H9 (cell line): ENCODE measurements around the gene GPR161. TPM values are rescaled to one million over a fixed set of nuclear protein-coding genes. Genes with fewer than 3 reads are reported as not detected.

Experiments
- DNase-seq: peaks from one replicate; pipeline ENCODE4 v3.0.0-alpha.2; 2017
- H2AFZ ChIP-seq: one replicate; pipeline ENCODE4 v1.6.1; 2013; ENCODE audit warnings: mild to moderate bottlenecking, low read length, control low read depth, moderate library complexity
- H2AK5ac ChIP-seq: 2 replicates; pipeline ENCODE4 v1.6.1; 2013; ENCODE audit warnings: low read length, control low read depth, mixed read lengths; ENCODE audit not compliant: insufficient read length
- H2BK120ac ChIP-seq: one replicate; pipeline ENCODE4 v1.6.1; 2013; ENCODE audit warnings: low read depth, mild to moderate bottlenecking, low read length, control low read depth, inconsistent platforms; ENCODE audit not compliant: poor library complexity, severe bottlenecking
- H2BK12ac ChIP-seq: 2 replicates; pipeline ENCODE4 v1.6.1; 2013; ENCODE audit warnings: low read length, control low read depth, mixed read lengths, low read depth; ENCODE audit not compliant: insufficient read length
- H2BK15ac ChIP-seq: 2 replicates; pipeline ENCODE4 v1.6.1; 2013; ENCODE audit warnings: low read depth, low read length, control low read depth
- H2BK20ac ChIP-seq: one replicate; pipeline ENCODE4 v1.6.1; 2013; ENCODE audit warnings: low read depth, mild to moderate bottlenecking, low read length, control low read depth, inconsistent platforms; ENCODE audit not compliant: poor library complexity, severe bottlenecking
- H2BK5ac ChIP-seq: 2 replicates; pipeline ENCODE4 v1.6.1; 2013; ENCODE audit warnings: low read length, control low read depth, mixed read lengths; ENCODE audit not compliant: insufficient read length
- H3K14ac ChIP-seq: 2 replicates; pipeline ENCODE4 v1.6.1; 2013; ENCODE audit warnings: low read length, control low read depth; ENCODE audit not compliant: insufficient read depth
- H3K18ac ChIP-seq: 2 replicates; pipeline ENCODE4 v1.6.1; 2013; ENCODE audit warnings: low read depth, mild to moderate bottlenecking, mixed read lengths, low read length, control low read depth; ENCODE audit not compliant: insufficient read length
- H3K23ac ChIP-seq: 2 replicates; pipeline ENCODE4 v1.6.1; 2013; ENCODE audit warnings: low read length, control low read depth, mixed read lengths, low read depth; ENCODE audit not compliant: insufficient read length
- H3K23me2 ChIP-seq: 2 replicates; pipeline ENCODE4 v1.6.1; 2013; ENCODE audit warnings: low read depth, mild to moderate bottlenecking, mixed read lengths, low read length, control low read depth; ENCODE audit not compliant: insufficient read length, poor library complexity, severe bottlenecking
- H3K27ac ChIP-seq: 2 replicates; pipeline ENCODE4 v1.5.1; 2013; ENCODE audit warnings: low read length, control low read depth, mixed read lengths, low read depth; ENCODE audit not compliant: insufficient read length
- H3K27me3 ChIP-seq: 2 replicates; pipeline ENCODE4 v1.6.1; 2013; ENCODE audit warnings: low read length, control low read depth, inconsistent platforms; ENCODE audit not compliant: insufficient read depth
- H3K4ac ChIP-seq: 2 replicates; pipeline ENCODE4 v1.6.1; 2013; ENCODE audit warnings: low read depth, mild to moderate bottlenecking, control low read depth, inconsistent platforms, low read length, moderate library complexity
- H3K4me1 ChIP-seq: 2 replicates; pipeline ENCODE4 v1.6.1; 2013; ENCODE audit warnings: low read length, control low read depth, inconsistent platforms; ENCODE audit not compliant: insufficient read depth
- H3K4me2 ChIP-seq: 2 replicates; pipeline ENCODE4 v1.6.1; 2013; ENCODE audit warnings: low read length, control low read depth, mixed read lengths; ENCODE audit not compliant: insufficient read length, insufficient read depth
- H3K56ac ChIP-seq: 2 replicates; pipeline ENCODE4 v1.6.1; 2013; ENCODE audit warnings: low read depth, mild to moderate bottlenecking, mixed read lengths, low read length, control low read depth; ENCODE audit not compliant: insufficient read length
- H3K79me1 ChIP-seq: 2 replicates; pipeline ENCODE4 v1.6.1; 2013; ENCODE audit warnings: low read depth, mild to moderate bottlenecking, moderate library complexity, low read length, control low read depth, inconsistent platforms; ENCODE audit not compliant: insufficient read depth, poor library complexity, severe bottlenecking
- H3K79me2 ChIP-seq: 2 replicates; pipeline ENCODE4 v1.6.1; 2013; ENCODE audit warnings: low read length, control low read depth, inconsistent platforms; ENCODE audit not compliant: insufficient read depth
- H3K9ac ChIP-seq: 2 replicates; pipeline ENCODE4 v1.6.1; 2013; ENCODE audit warnings: low read length, control low read depth, mixed read lengths; ENCODE audit not compliant: insufficient read length; ENCODE audit errors: extremely low read depth
- H3K9me3 ChIP-seq: one replicate; pipeline ENCODE4 v1.6.1; 2013; ENCODE audit warnings: low read depth, low read length, inconsistent platforms; ENCODE audit not compliant: control insufficient read depth
- H3T11ph ChIP-seq: one replicate; pipeline ENCODE4 v1.6.1; 2013; ENCODE audit warnings: mild to moderate bottlenecking, low read length, control low read depth, inconsistent platforms
- H4K20me1 ChIP-seq: one replicate; pipeline ENCODE4 v1.6.1; 2013; ENCODE audit not compliant: control insufficient read depth, insufficient read length, insufficient read depth
- H4K5ac ChIP-seq: 2 replicates; pipeline ENCODE4 v1.6.1; 2013; ENCODE audit warnings: low read depth, mild to moderate bottlenecking, mixed read lengths, low read length, control low read depth; ENCODE audit not compliant: insufficient read length
- H4K8ac ChIP-seq: replicated peaks from 2 replicates; pipeline ENCODE4 v1.6.1; 2013; ENCODE audit warnings: low read length, control low read depth, mixed read lengths, low read depth; ENCODE audit not compliant: insufficient read length
- H4K91ac ChIP-seq: 2 replicates; pipeline ENCODE4 v1.6.1; 2013; ENCODE audit warnings: low read depth, mild to moderate bottlenecking, moderate library complexity, mixed read lengths, low read length, control low read depth; ENCODE audit not compliant: insufficient read length
- H3K27ac Mint-ChIP-seq, 3 experiments: 2 replicates in 2 of 3; 3 replicates in 1 of 3; pipeline ENCODE4 v1.8.0; 2020 to 2021; ENCODE audit warnings: mixed read lengths in 3 of 3, mild to moderate bottlenecking in 1 of 3, moderate library complexity in 1 of 3
- H3K27me3 Mint-ChIP-seq: 2 replicates; pipeline ENCODE4 v1.8.0; 2021; ENCODE audit warnings: low read depth, mild to moderate bottlenecking, moderate library complexity, mixed read lengths
- H3K36me3 Mint-ChIP-seq, 3 experiments: 2 replicates in 2 of 3; 3 replicates in 1 of 3; pipeline ENCODE4 v1.8.0; 2020 to 2021; ENCODE audit warnings: low read depth in 3 of 3, mixed read lengths in 3 of 3; ENCODE audit not compliant: insufficient read depth in 1 of 3
- H3K4me1 Mint-ChIP-seq, 2 experiments: 2 replicates each; pipeline ENCODE4 v1.8.0; 2020; ENCODE audit warnings: mixed read lengths in 2 of 2
- H3K4me3 Mint-ChIP-seq, 2 experiments: 2 replicates in 1 of 2; 3 replicates in 1 of 2; pipeline ENCODE4 v1.8.0; 2020 to 2021; ENCODE audit warnings: mild to moderate bottlenecking in 2 of 2, mixed read lengths in 2 of 2, moderate library complexity in 1 of 2
- H3K9me3 Mint-ChIP-seq, 2 experiments: 2 replicates in 1 of 2; 3 replicates in 1 of 2; pipeline ENCODE4 v1.8.0; 2020; ENCODE audit warnings: mild to moderate bottlenecking in 2 of 2, mixed read lengths in 2 of 2, moderate library complexity in 1 of 2
- CTCF ChIP-seq: fragments of 200-600 bp; sonication (generic); conservative IDR thresholded peaks from 3 replicates; pipeline ENCODE4 v1.8.0; 2021; ENCODE audit warnings: antibody characterized with exemption, mild to moderate bottlenecking
- WGBS: extraction: QIAGEN DNeasy Blood & Tissue Kit; methylation state at CpG from one replicate; pipeline ENCODE4 v1.1.7; 2013; ENCODE audit warnings: missing lambda C conversion rate, low lambda C conversion rate, mixed read lengths; ENCODE audit not compliant: insufficient read length; ENCODE audit errors: extremely low coverage; 5-methylcytosine and 5-hydroxymethylcytosine counted together
- total RNA-seq: library from RNA; stranded (reverse); gene quantifications from 2 replicates; pipeline ENCODE4 v1.2.1, GENCODE V29; 2021

The GPR161 gene
- total RNA-seq, 1 experiment from 2014 or later, result 10.6 TPM

GRCh38 chr1:168146626-168147025 lies 9.9 kb upstream of the GPR161 start:
- Histone ChIP-seq H3K56ac (no peak overlapping the region), H3T11ph (no peak overlapping the region), H2BK120ac (no peak overlapping the region), H3K9me3 (no peaks in the 10 kb centered on the region), H3K23ac (no peak overlapping the region), H3K18ac (no peak overlapping the region), H2AFZ (no peak overlapping the region), H3K4me1 (no peaks in the 10 kb centered on the region), H4K8ac (no peak overlapping the region), H2BK15ac (no peak overlapping the region), H2BK12ac (no peak overlapping the region), H2AK5ac (no peak overlapping the region), H3K9ac (no peak overlapping the region), H3K79me1 (no peaks in the 10 kb centered on the region), H3K14ac (no peak overlapping the region), H3K27ac (no peak overlapping the region), H2BK20ac (no peak overlapping the region), H4K20me1 (no peaks in the 10 kb centered on the region), H4K91ac (no peak overlapping the region), H3K27me3 (no peaks in the 10 kb centered on the region), H3K23me2 (no peaks in the 10 kb centered on the region), H2BK5ac (no peak overlapping the region), H4K5ac (no peak overlapping the region), H3K4me2 (no peak overlapping the region), H3K79me2 (no peaks in the 10 kb centered on the region), H3K4ac (no peak overlapping the region)
- Mint-ChIP-seq H3K36me3 (no peaks in the 10 kb centered on the region), H3K4me3 (no peak overlapping the region), H3K27ac (no peak overlapping the region), H3K4me1 (peaks cover 7 to 8% of the 10 kb centered on the region in 2 experiments), H3K27me3 (peaks cover 3% of the 10 kb centered on the region; the same call in 1 of the 2 replicates), H3K9me3 (no peaks in the 10 kb centered on the region)
- DNase-seq, result peak; percentile 46
- no peak for TF ChIP-seq CTCF
- WGBS, result no CpG with 5 or more reads among the region's 11 CpGs
